GM12878 (cell line): ENCODE data around the gene CDKN1B. TPM values are rescaled to one million over a fixed set of nuclear protein-coding genes. Genes with fewer than 3 reads are reported as not detected.

ENCODE experiments used
- ATAC-seq: fragments of 200-7000 bp; cut with Tn5 transposase; 3 replicates; pipeline ENCODE4 v1.9.1; 2020; ENCODE audit warnings: mild to moderate bottlenecking, moderate library complexity
- BruUV-seq: library from RNA; stranded (reverse); fragments of 400-500 nt; replicated peaks from 2 replicates; lab custom pipeline; 2021; lab: Mats Ljungman, UMichigan
- CTCF ChIA-PET: fragments of 300-600 bp; sonication (Branson Sonifier 250); formaldehyde crosslinking; extraction: SDS; loops from one replicate; lab custom pipeline; 2021; ENCODE audit warnings: inconsistent platforms; lab: Yijun Ruan, JAX
- POLR2A ChIA-PET: fragments of 350-600 bp; formaldehyde crosslinking; extraction: SDS; loops from one replicate; lab custom pipeline; 2021; ENCODE audit warnings: inconsistent platforms; lab: Charles Lee
- RAD21 ChIA-PET: fragments of 300-600 bp; sonication (Branson Sonifier 250); formaldehyde crosslinking; loops from one replicate; lab custom pipeline; 2023; ENCODE audit warnings: antibody characterized with exemption; ENCODE audit not compliant: unreplicated experiment; lab: Charles Lee
- SMC1A ChIA-PET: fragments of 300-600 bp; sonication (Branson Sonifier 250); formaldehyde crosslinking; loops from one replicate; lab custom pipeline; 2023; ENCODE audit not compliant: unreplicated experiment, uncharacterized antibody; lab: Charles Lee
- DNase-seq: peaks from one replicate; pipeline ENCODE4 v3.0.0-alpha.2; 2011; ENCODE audit warnings: low read depth, low spot score
- FAIRE-seq: peaks from 3 replicates; lab custom pipeline; 2011; peaks lifted over from hg19 to GRCh38; lab: Jason Lieb, UNC
- H2AFZ ChIP-seq: 2 replicates; pipeline ENCODE4 v1.6.0; 2011; ENCODE audit warnings: low read depth, low read length, control low read depth; ENCODE audit not compliant: control insufficient read depth
- H3K27ac ChIP-seq: 2 replicates; pipeline ENCODE4 v1.5.1; 2011; ENCODE audit warnings: control low read depth; ENCODE audit not compliant: control insufficient read depth, insufficient read depth
- H3K27me3 ChIP-seq, 2 experiments: replicated peaks in 1 of 2; 2 replicates each; pipeline versions ENCODE4 v1.6.0 to v1.6.1; 2011; ENCODE audit warnings: low read length in 1 of 2; ENCODE audit not compliant: control insufficient read depth in 2 of 2, insufficient read depth in 2 of 2
- H3K36me3 ChIP-seq, 2 experiments: 2 replicates each; pipeline ENCODE4 v1.5.1; 2011; ENCODE audit warnings: low read length in 1 of 2; ENCODE audit not compliant: control insufficient read depth in 2 of 2, insufficient read depth in 2 of 2
- H3K4me1 ChIP-seq: 2 replicates; pipeline ENCODE4 v1.6.1; 2011; ENCODE audit warnings: mild to moderate bottlenecking, low read length, moderate library complexity, mixed read lengths; ENCODE audit not compliant: control insufficient read depth, insufficient read depth
- H3K4me2 ChIP-seq: 2 replicates; pipeline ENCODE4 v1.6.0; 2011; ENCODE audit warnings: control low read depth; ENCODE audit not compliant: control insufficient read depth, insufficient read depth
- H3K4me3 ChIP-seq: fragments of 200-600 bp; sonication (generic); 2 replicates; pipeline ENCODE4 v1.5.1; 2016
- H3K79me2 ChIP-seq: 2 replicates; pipeline ENCODE4 v1.6.0; 2011; ENCODE audit warnings: low read length; ENCODE audit not compliant: control insufficient read depth, insufficient read depth
- H3K9ac ChIP-seq: 2 replicates; pipeline ENCODE4 v1.8.0; 2011; ENCODE audit warnings: low read length, control low read depth, mixed read lengths; ENCODE audit not compliant: control insufficient read depth, insufficient read depth
- H3K9me3 ChIP-seq: replicated peaks from 3 replicates; pipeline ENCODE4 v1.5.1; 2011; ENCODE audit warnings: mild to moderate bottlenecking, low read length; ENCODE audit not compliant: control insufficient read depth, insufficient read depth
- H4K20me1 ChIP-seq: 2 replicates; pipeline ENCODE4 v1.6.0; 2011; ENCODE audit not compliant: control insufficient read depth, insufficient read depth
- ASH2L ChIP-seq: fragments of 300-600, 200-600 bp; sonication (generic); IDR thresholded peaks from 2 replicates; pipeline ENCODE4 v1.6.1; 2017; ENCODE audit warnings: low read depth, mild to moderate bottlenecking, borderline replicate concordance
- BHLHE40 ChIP-seq, 2 experiments: fragments of 450-650 bp in 1 of 2; IDR thresholded peaks; 2 replicates each; pipeline ENCODE4 v1.6.1; 2011 to 2017; ENCODE audit warnings: low read depth in 2 of 2, borderline replicate concordance in 1 of 2, improper control_type of control experiment in 1 of 2, low read length in 1 of 2, mild to moderate bottlenecking in 1 of 2
- CREB1 ChIP-seq: IDR thresholded peaks from 2 replicates; pipeline ENCODE4 v1.6.1; 2012; ENCODE audit warnings: low read depth, mild to moderate bottlenecking, inconsistent platforms
- CUX1 ChIP-seq: IDR thresholded peaks from 2 replicates; pipeline ENCODE4 v1.6.1; 2012; ENCODE audit warnings: improper control_type of control experiment, low read depth, low read length; ENCODE audit not compliant: insufficient replicate concordance
- HDGF ChIP-seq: fragments of 450-650 bp; IDR thresholded peaks from 2 replicates; pipeline ENCODE4 v1.6.1; 2016; ENCODE audit warnings: antibody characterized with exemption
- MTA2 ChIP-seq: fragments of 450-650 bp; IDR thresholded peaks from 2 replicates; pipeline ENCODE4 v1.6.1; 2016; ENCODE audit warnings: low read depth, mild to moderate bottlenecking, moderate library complexity
- MXI1 ChIP-seq: fragments of 150-350 bp; IDR thresholded peaks from 2 replicates; pipeline ENCODE4 v1.6.1; 2011; ENCODE audit warnings: low read depth, mild to moderate bottlenecking, inconsistent platforms, low read length, improper control_type of control experiment
- NR2F1 ChIP-seq: fragments of 450-650 bp; conservative IDR thresholded peaks from 2 replicates; pipeline ENCODE4 v1.6.1; 2017; ENCODE audit warnings: mild to moderate bottlenecking
- STAT3 ChIP-seq: IDR thresholded peaks from 2 replicates; pipeline ENCODE4 v1.6.1; 2011; ENCODE audit warnings: low read depth, low read length, improper control_type of control experiment
- TARDBP ChIP-seq: IDR thresholded peaks from 2 replicates; pipeline ENCODE4 v1.6.1; 2016; ENCODE audit warnings: borderline replicate concordance
- ZNF592 ChIP-seq: fragments of 450-650 bp; IDR thresholded peaks from 2 replicates; pipeline ENCODE4 v1.6.1; 2017; ENCODE audit warnings: mild to moderate bottlenecking, moderate library complexity
- WGBS: methylation state at CpG from one replicate; pipeline ENCODE4 v1.1.6; 2016; ENCODE audit warnings: low lambda C conversion rate; ENCODE audit not compliant: insufficient replicate concordance, insufficient coverage; ENCODE audit errors: missing lambda C conversion rate; 5-methylcytosine and 5-hydroxymethylcytosine counted together
- in situ Hi-C: fragments of 300-500 bp; cut with MboI; formaldehyde crosslinking; loops from 9 replicates; pipeline ENCODE4 v1.14.3; 2018; ENCODE audit warnings: mixed read lengths
- intact Hi-C: fragments of 100-400 bp; cut with micrococcal nuclease; formaldehyde crosslinking; loops from one replicate; pipeline ENCODE4 v1.14.2; 2022; ENCODE audit not compliant: unreplicated experiment
- polyA plus RNA-seq, 11 experiments: library from polyadenylated mRNA; depleted of rRNA in 4 of 11; unstranded in 6 of 11; stranded (reverse) in 5 of 11; fragments of >200 nt; fragmentation: Nextera tagmentation in 4 of 11; fragmentation: Illumina TruSeq in 1 of 11; extraction: Ambion mirVana in 4 of 11; extraction: Trizol in 1 of 11; gene quantifications; 1 replicate in 1 of 11; 2 replicates in 10 of 11; pipeline versions ENCODE4 v1.2.1 to v1.2.3, GENCODE V29; 2011 to 2016; ENCODE audit warnings: inconsistent platforms in 2 of 11, missing spikeins in 2 of 11, low read depth in 1 of 11
- total RNA-seq, 4 experiments: library from RNA; depleted of rRNA in 3 of 4; stranded (reverse); fragments of >200 nt in 3 of 4; fragmentation: Illumina TruSeq in 1 of 4; extraction: Trizol in 1 of 4; gene quantifications; 2 replicates each; pipeline versions ENCODE4 v1.2.1 to v1.2.3, GENCODE V29; 2013 to 2021

CDKN1B gene
- total and polyA plus RNA-seq, 10 of the 15 experiments (the other 5 are each of a cell fraction or from before 2014, with no cell fraction given) = 4.2 to 39.1 (median 23.1) TPM

- peak; percentile 57 for DNase-seq
- Histone ChIP-seq H3K9me3 (no peaks in the 10 kb centered on the region), H3K79me2 (peaks cover 93% of the 10 kb centered on the region), H3K27ac (peak overlapping the region; percentile 97), H4K20me1 (no peaks in the 10 kb centered on the region), H3K4me3 (peak overlapping the region; percentile 97), H3K36me3 (peaks cover 0 to 6% of the 10 kb centered on the region in 2 experiments; a peak in 1 of 4 replicates), H2AFZ (no peak overlapping the region), H3K9ac (peak overlapping the region; percentile 97), H3K4me1 (peaks cover 12% of the 10 kb centered on the region), H3K4me2 (peak overlapping the region; percentile 95), H3K27me3 (no peaks in the 10 kb centered on the region)
- in situ Hi-C loops (loop anchor here (5.0 kb wide), 1 partner anchor 162 kb away; no protein-coding TSS in a partner anchor), intact Hi-C loops (loop anchor here (5.0 kb wide), 4 partner anchors 107 to 362 kb away; partner anchors contain the start of genes BORCS5, CREBL2 and DUSP16)
- peak; percentile 6; the same call in 2 of the 3 replicates for ATAC-seq
- WGBS = 1% methylated on average over 3 of the region's 3 CpGs
- SMC1A ChIA-PET = interaction anchor here (0.7 to 2.5 kb wide), 6 partner anchors 9 to 342 kb away, joined by 3 to 26 read pairs (median 4); no protein-coding TSS in a partner anchor
- RAD21 ChIA-PET = interaction anchor here (0.6 to 2.8 kb wide), 7 partner anchors 10 to 362 kb away, joined by 3 to 22 read pairs (median 3); no protein-coding TSS in a partner anchor
- CTCF ChIA-PET = interaction anchor here (1.0 to 2.0 kb wide), 3 partner anchors 10 to 17 kb away, joined by 3 to 27 read pairs (median 5); no protein-coding TSS in a partner anchor
- no peak for FAIRE-seq
- POLR2A ChIA-PET = interaction anchor here (0.6 to 3.1 kb wide), 8 partner anchors 7 to 362 kb away, joined by 3 to 21 read pairs (median 7); partner anchors contain the start of gene BORCS5
- no TSS peak for BruUV-seq
- no peak for TF ChIP-seq ASH2L
- TF ChIP-seq CREB1 = peak; percentile 46; the same call in 1 of the 2 replicates
- TF ChIP-seq STAT3 = peak; percentile 20; the same call in 1 of the 2 replicates
- TF ChIP-seq ZNF592 = no peak
- no peak; the same call in 1 of the 2 replicates for TF ChIP-seq MXI1
- TF ChIP-seq TARDBP = no peak
- no peak for TF ChIP-seq HDGF
- TF ChIP-seq MTA2 = 0 out of 2 replicates have a peak, but pooled peaks have one; percentile 37
- TF ChIP-seq CUX1 = peak; percentile 39
- peak in 1 of 2 experiments; percentile 35; a peak in 1 of 4 replicates for TF ChIP-seq BHLHE40 (IDR thresholded peaks at IDR 0.05; ENCODE audit: borderline replicate concordance in 1 of 2, low read depth in 2 of 2, low read length in 1 of 2)
- 0 out of 2 replicates have a peak, but pooled peaks have one; percentile 27 for TF ChIP-seq NR2F1
Observed at GRCh38 chr12:12719496-12719895, 2.3 kb downstream of the CDKN1B start.
